Hepatocyte (in vitro differentiated cells): Measurements from ENCODE around the gene BACH2.

Experiments
- EZH2 ChIP-seq: fragments of 200-600 bp; sonication (generic); IDR thresholded peaks from 2 replicates; pipeline ENCODE4 v1.6.1; 2016; ENCODE audit warnings: antibody characterized with exemption, mild to moderate bottlenecking, borderline replicate concordance
- TF ChIP-seq, protein P1 (sequence below): fragments of 200-600 bp; sonication (generic); IDR thresholded peaks from 2 replicates; pipeline ENCODE4 v1.5.1; 2016; ENCODE audit warnings: antibody characterized with exemption, mild to moderate bottlenecking; ENCODE audit not compliant: poor library complexity

DNA sequence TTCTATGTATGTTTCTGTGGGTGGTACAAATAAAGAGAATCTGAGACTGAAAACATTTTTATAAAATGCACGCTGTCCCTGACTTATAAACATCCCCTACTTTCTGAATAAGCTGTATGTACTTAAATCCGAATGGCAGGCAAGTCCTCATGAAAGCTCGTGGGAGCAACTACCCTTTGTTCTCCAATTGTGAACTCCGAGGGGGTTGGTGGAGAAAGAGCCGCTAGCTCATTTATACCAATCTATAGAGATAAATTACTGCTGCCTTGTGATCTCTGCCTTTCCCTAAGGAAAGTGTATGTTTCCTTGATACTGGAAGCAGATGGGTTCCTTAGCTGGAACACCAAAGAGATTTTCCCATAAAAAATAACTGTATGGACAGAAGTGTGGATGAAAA is 317.9 kb downstream of the BACH2 start:
- TF ChIP-seq, protein P1, sequence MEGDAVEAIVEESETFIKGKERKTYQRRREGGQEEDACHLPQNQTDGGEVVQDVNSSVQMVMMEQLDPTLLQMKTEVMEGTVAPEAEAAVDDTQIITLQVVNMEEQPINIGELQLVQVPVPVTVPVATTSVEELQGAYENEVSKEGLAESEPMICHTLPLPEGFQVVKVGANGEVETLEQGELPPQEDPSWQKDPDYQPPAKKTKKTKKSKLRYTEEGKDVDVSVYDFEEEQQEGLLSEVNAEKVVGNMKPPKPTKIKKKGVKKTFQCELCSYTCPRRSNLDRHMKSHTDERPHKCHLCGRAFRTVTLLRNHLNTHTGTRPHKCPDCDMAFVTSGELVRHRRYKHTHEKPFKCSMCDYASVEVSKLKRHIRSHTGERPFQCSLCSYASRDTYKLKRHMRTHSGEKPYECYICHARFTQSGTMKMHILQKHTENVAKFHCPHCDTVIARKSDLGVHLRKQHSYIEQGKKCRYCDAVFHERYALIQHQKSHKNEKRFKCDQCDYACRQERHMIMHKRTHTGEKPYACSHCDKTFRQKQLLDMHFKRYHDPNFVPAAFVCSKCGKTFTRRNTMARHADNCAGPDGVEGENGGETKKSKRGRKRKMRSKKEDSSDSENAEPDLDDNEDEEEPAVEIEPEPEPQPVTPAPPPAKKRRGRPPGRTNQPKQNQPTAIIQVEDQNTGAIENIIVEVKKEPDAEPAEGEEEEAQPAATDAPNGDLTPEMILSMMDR = no peak
- TF ChIP-seq EZH2 = no peak
